H1 (cell line): ENCODE data around the gene CCNI. TPM values are rescaled to one million over a fixed set of nuclear protein-coding genes. Genes with fewer than 3 reads are reported as not detected.

ENCODE experiments used
- polyA plus RNA-seq, 7 experiments: library from polyadenylated mRNA; depleted of rRNA in 3 of 7; stranded (reverse) in 5 of 7; unstranded in 2 of 7; fragments of >200 nt in 5 of 7; fragments of 200-250 nt in 2 of 7; gene quantifications; 1 replicate in 5 of 7; 2 replicates in 1 of 7; 4 replicates in 1 of 7; pipeline versions ENCODE4 v1.2.1 to v1.2.3, GENCODE V29; 2011 to 2013; ENCODE audit warnings: missing spikeins in 2 of 7, mixed read lengths in 2 of 7
- total RNA-seq: library from RNA; stranded (reverse); fragmentation: NEBNext Ultra II Directional; extraction: Animal tissue kit (Norgen Biotek cat#: 25700); gene quantifications from 2 replicates; pipeline ENCODE4 v1.2.1, GENCODE V29; 2021
- TF ChIP-seq, protein P1 (sequence below): fragments of 300-600 bp; sonication (generic); IDR thresholded peaks from 2 replicates; pipeline ENCODE4 v1.7.1; 2012; ENCODE audit warnings: low read length, moderate library complexity, mild to moderate bottlenecking, inconsistent platforms; ENCODE audit not compliant: insufficient replicate concordance

CCNI gene
- total and polyA plus RNA-seq, 2 of the 8 experiments (the other 6 are each of a cell fraction or from before 2014, with no cell fraction given) = 97.8 to 234 TPM

DNA sequence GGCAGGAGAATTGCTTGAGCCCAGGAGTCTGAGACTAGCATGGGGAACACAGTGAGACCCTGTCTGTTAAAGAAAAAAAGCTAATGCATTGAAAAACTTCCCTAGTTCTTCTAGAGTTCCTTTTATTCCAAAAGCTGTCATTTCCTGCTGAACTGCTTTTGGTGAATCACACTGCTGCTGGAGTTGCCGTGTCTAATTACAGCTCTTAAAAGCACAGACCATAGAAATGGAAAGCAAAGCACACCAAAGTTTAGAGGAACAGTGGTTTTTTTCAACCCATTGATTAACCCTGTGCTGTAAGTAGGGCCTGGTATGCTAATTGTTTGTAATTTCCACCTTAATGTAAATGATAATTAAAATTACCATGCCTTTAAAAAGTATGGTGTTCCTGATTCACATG is 73.9 kb downstream of the CCNI start (continued):
- TF ChIP-seq, protein P1, sequence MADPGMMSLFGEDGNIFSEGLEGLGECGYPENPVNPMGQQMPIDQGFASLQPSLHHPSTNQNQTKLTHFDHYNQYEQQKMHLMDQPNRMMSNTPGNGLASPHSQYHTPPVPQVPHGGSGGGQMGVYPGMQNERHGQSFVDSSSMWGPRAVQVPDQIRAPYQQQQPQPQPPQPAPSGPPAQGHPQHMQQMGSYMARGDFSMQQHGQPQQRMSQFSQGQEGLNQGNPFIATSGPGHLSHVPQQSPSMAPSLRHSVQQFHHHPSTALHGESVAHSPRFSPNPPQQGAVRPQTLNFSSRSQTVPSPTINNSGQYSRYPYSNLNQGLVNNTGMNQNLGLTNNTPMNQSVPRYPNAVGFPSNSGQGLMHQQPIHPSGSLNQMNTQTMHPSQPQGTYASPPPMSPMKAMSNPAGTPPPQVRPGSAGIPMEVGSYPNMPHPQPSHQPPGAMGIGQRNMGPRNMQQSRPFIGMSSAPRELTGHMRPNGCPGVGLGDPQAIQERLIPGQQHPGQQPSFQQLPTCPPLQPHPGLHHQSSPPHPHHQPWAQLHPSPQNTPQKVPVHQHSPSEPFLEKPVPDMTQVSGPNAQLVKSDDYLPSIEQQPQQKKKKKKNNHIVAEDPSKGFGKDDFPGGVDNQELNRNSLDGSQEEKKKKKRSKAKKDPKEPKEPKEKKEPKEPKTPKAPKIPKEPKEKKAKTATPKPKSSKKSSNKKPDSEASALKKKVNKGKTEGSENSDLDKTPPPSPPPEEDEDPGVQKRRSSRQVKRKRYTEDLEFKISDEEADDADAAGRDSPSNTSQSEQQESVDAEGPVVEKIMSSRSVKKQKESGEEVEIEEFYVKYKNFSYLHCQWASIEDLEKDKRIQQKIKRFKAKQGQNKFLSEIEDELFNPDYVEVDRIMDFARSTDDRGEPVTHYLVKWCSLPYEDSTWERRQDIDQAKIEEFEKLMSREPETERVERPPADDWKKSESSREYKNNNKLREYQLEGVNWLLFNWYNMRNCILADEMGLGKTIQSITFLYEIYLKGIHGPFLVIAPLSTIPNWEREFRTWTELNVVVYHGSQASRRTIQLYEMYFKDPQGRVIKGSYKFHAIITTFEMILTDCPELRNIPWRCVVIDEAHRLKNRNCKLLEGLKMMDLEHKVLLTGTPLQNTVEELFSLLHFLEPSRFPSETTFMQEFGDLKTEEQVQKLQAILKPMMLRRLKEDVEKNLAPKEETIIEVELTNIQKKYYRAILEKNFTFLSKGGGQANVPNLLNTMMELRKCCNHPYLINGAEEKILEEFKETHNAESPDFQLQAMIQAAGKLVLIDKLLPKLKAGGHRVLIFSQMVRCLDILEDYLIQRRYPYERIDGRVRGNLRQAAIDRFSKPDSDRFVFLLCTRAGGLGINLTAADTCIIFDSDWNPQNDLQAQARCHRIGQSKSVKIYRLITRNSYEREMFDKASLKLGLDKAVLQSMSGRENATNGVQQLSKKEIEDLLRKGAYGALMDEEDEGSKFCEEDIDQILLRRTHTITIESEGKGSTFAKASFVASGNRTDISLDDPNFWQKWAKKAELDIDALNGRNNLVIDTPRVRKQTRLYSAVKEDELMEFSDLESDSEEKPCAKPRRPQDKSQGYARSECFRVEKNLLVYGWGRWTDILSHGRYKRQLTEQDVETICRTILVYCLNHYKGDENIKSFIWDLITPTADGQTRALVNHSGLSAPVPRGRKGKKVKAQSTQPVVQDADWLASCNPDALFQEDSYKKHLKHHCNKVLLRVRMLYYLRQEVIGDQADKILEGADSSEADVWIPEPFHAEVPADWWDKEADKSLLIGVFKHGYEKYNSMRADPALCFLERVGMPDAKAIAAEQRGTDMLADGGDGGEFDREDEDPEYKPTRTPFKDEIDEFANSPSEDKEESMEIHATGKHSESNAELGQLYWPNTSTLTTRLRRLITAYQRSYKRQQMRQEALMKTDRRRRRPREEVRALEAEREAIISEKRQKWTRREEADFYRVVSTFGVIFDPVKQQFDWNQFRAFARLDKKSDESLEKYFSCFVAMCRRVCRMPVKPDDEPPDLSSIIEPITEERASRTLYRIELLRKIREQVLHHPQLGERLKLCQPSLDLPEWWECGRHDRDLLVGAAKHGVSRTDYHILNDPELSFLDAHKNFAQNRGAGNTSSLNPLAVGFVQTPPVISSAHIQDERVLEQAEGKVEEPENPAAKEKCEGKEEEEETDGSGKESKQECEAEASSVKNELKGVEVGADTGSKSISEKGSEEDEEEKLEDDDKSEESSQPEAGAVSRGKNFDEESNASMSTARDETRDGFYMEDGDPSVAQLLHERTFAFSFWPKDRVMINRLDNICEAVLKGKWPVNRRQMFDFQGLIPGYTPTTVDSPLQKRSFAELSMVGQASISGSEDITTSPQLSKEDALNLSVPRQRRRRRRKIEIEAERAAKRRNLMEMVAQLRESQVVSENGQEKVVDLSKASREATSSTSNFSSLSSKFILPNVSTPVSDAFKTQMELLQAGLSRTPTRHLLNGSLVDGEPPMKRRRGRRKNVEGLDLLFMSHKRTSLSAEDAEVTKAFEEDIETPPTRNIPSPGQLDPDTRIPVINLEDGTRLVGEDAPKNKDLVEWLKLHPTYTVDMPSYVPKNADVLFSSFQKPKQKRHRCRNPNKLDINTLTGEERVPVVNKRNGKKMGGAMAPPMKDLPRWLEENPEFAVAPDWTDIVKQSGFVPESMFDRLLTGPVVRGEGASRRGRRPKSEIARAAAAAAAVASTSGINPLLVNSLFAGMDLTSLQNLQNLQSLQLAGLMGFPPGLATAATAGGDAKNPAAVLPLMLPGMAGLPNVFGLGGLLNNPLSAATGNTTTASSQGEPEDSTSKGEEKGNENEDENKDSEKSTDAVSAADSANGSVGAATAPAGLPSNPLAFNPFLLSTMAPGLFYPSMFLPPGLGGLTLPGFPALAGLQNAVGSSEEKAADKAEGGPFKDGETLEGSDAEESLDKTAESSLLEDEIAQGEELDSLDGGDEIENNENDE = peak; percentile 67
